ENCODE results near the gene ZNF750. TPM values are rescaled to one million over a fixed set of nuclear protein-coding genes. Genes with fewer than 3 reads are reported as not detected.

ZNF750 gene
- total and polyA plus RNA-seq, 2 of the 13 experiments (the other 11 are each of a cell fraction or from before 2014, with no cell fraction given) = not detected

- TF ChIP-seq, protein P1, sequence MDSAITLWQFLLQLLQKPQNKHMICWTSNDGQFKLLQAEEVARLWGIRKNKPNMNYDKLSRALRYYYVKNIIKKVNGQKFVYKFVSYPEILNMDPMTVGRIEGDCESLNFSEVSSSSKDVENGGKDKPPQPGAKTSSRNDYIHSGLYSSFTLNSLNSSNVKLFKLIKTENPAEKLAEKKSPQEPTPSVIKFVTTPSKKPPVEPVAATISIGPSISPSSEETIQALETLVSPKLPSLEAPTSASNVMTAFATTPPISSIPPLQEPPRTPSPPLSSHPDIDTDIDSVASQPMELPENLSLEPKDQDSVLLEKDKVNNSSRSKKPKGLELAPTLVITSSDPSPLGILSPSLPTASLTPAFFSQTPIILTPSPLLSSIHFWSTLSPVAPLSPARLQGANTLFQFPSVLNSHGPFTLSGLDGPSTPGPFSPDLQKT (CRISPR knock-in tag; IDR thresholded peaks at IDR 0.05; ENCODE audit: borderline replicate concordance) = no peak
- TF ChIP-seq ZNF207 (IDR thresholded peaks at IDR 0.05; ENCODE audit: borderline replicate concordance) (no peak), ZNF354B (CRISPR knock-in tag; IDR thresholded peaks at IDR 0.05) (no peak), KDM6A (CRISPR knock-in tag; IDR thresholded peaks at IDR 0.05; ENCODE audit: low read depth) (peak; percentile 61), TCF7 (IDR thresholded peaks at IDR 0.05; ENCODE audit: low read depth) (no peak), IKZF5 (CRISPR knock-in tag; IDR thresholded peaks at IDR 0.05) (no peak), KLF13 (CRISPR knock-in tag; IDR thresholded peaks at IDR 0.05) (no peak), KAT8 (CRISPR knock-in tag; IDR thresholded peaks at IDR 0.05) (peak; percentile 68), ZKSCAN5 (CRISPR knock-in tag; IDR thresholded peaks at IDR 0.05) (no peak), CHD4 (IDR thresholded peaks at IDR 0.05; ENCODE audit: borderline replicate concordance, low read length) (no peak), FOXK1 (CRISPR knock-in tag; IDR thresholded peaks at IDR 0.05; ENCODE audit: borderline replicate concordance, low read depth) (no peak), ZSCAN12 (CRISPR knock-in tag; IDR thresholded peaks at IDR 0.05) (no peak), ZNF792 (CRISPR knock-in tag; IDR thresholded peaks at IDR 0.05) (0 out of 2 replicates have a peak, but pooled peaks have one; percentile 31), RAD21 (CRISPR knock-in tag; IDR thresholded peaks at IDR 0.05) (peak; percentile 24; the same call in 1 of the 2 replicates), ZNF264 (CRISPR knock-in tag; IDR thresholded peaks at IDR 0.05) (peak; percentile 71; the same call in 1 of the 2 replicates), ARID2 (CRISPR knock-in tag; IDR thresholded peaks at IDR 0.05; ENCODE audit: borderline replicate concordance) (no peak), ZNF3 (CRISPR knock-in tag; IDR thresholded peaks at IDR 0.05) (no peak), KAT2B (IDR thresholded peaks at IDR 0.05; ENCODE audit: borderline replicate concordance, low read depth, low read length) (no peak)
- TF ChIP-seq, protein P2, sequence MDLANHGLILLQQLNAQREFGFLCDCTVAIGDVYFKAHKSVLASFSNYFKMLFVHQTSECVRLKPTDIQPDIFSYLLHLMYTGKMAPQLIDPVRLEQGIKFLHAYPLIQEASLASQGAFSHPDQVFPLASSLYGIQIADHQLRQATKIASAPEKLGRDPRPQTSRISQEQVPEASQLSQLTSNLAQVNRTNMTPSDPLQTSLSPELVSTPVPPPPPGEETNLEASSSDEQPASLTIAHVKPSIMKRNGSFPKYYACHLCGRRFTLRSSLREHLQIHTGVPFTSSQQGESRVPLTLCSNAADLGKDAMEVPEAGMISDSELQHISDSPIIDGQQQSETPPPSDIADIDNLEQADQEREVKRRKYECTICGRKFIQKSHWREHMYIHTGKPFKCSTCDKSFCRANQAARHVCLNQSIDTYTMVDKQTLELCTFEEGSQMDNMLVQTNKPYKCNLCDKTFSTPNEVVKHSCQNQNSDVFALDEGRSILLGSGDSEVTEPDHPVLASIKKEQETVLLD (CRISPR knock-in tag; IDR thresholded peaks at IDR 0.05; ENCODE audit: low read depth) = no peak
- TF ChIP-seq, protein P3, sequence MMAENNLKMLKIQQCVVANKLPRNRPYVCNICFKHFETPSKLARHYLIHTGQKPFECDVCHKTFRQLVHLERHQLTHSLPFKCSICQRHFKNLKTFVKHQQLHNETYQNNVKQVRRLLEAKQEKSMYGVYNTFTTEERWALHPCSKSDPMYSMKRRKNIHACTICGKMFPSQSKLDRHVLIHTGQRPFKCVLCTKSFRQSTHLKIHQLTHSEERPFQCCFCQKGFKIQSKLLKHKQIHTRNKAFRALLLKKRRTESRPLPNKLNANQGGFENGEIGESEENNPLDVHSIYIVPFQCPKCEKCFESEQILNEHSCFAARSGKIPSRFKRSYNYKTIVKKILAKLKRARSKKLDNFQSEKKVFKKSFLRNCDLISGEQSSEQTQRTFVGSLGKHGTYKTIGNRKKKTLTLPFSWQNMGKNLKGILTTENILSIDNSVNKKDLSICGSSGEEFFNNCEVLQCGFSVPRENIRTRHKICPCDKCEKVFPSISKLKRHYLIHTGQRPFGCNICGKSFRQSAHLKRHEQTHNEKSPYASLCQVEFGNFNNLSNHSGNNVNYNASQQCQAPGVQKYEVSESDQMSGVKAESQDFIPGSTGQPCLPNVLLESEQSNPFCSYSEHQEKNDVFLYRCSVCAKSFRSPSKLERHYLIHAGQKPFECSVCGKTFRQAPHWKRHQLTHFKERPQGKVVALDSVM (CRISPR knock-in tag; IDR thresholded peaks at IDR 0.05) = no peak
- TF ChIP-seq, protein P4, sequence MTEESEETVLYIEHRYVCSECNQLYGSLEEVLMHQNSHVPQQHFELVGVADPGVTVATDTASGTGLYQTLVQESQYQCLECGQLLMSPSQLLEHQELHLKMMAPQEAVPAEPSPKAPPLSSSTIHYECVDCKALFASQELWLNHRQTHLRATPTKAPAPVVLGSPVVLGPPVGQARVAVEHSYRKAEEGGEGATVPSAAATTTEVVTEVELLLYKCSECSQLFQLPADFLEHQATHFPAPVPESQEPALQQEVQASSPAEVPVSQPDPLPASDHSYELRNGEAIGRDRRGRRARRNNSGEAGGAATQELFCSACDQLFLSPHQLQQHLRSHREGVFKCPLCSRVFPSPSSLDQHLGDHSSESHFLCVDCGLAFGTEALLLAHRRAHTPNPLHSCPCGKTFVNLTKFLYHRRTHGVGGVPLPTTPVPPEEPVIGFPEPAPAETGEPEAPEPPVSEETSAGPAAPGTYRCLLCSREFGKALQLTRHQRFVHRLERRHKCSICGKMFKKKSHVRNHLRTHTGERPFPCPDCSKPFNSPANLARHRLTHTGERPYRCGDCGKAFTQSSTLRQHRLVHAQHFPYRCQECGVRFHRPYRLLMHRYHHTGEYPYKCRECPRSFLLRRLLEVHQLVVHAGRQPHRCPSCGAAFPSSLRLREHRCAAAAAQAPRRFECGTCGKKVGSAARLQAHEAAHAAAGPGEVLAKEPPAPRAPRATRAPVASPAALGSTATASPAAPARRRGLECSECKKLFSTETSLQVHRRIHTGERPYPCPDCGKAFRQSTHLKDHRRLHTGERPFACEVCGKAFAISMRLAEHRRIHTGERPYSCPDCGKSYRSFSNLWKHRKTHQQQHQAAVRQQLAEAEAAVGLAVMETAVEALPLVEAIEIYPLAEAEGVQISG (CRISPR knock-in tag; IDR thresholded peaks at IDR 0.05) = no peak
Measured at GRCh38 chr17:82881900-82882714, 42.3 kb upstream of the ZNF750 start (continued).
